ENCODE data around the gene FFAR3.

FFAR3 gene

GRCh38 chr19:35331551-35332214 lies 26.6 kb upstream of the FFAR3 start:
- DNase-seq = no peak

GRCh38 chr19:35332817-35333216 lies 25.4 kb upstream of the FFAR3 start:
- no peak for DNase-seq

GRCh38 chr19:35334144-35334753 lies 24.0 kb upstream of the FFAR3 start:
- DNase-seq = no peak

GRCh38 chr19:35336166-35336955 lies 21.9 kb upstream of the FFAR3 start:
- DNase-seq = no peak

- DNase-seq = no peak
These were observed 20.9 kb upstream of the FFAR3 start for GRCh38 chr19:35337097-35337983.

DNA sequence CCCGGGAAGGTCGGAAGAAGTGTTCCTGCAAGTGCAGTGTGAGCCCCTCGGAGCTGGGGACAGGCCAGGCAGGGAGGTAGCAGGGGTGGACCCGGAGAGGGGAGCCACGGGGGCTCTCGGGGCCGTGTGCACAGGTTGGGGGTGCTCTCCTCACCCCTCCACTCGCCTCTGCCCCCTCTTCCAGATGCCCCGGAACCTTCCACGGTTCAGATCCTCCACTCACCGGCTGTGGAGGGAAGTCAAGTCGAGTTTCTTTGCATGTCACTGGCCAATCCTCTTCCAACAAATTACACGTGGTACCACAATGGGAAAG lies 20.3 kb upstream of the FFAR3 start:
- DNase-seq = no peak

DNA sequence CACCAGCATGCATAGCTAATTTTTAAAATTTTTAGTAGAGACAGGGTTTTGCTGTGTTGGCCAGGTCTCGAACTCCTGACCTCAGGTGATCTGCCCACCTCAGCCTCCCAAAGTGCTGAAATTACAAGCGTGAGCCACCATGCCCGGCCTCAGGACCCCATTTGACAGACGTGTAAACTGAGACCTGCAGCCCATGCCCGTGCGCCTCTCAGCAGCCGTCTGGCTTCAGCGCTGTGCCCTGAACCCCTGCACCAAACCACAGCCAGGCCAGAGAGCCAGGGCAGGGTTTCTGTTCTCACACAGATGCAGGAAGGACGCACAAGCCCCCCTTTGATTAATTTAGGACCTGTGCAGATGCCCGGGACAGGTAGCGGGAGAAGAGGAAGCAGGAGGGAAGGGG lies 17.8 kb upstream of the FFAR3 start:
- no peak for DNase-seq

DNA sequence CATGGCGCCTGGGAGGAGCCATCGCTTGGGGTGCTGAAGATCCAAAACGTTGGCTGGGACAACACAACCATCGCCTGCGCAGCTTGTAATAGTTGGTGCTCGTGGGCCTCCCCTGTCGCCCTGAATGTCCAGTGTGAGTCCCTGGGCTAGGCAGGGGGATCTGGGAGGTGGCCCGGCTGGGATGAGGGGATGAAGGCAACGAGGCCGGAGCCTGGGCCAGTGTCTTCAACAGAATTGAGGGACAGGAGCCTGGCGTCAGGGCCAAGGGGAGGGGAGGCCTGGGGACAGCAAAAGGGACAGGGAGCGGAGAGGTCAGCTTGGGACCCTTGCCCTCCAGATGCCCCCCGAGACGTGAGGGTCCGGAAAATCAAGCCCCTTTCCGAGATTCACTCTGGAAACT lies 17.3 kb upstream of the FFAR3 start:
- no peak for DNase-seq

DNA sequence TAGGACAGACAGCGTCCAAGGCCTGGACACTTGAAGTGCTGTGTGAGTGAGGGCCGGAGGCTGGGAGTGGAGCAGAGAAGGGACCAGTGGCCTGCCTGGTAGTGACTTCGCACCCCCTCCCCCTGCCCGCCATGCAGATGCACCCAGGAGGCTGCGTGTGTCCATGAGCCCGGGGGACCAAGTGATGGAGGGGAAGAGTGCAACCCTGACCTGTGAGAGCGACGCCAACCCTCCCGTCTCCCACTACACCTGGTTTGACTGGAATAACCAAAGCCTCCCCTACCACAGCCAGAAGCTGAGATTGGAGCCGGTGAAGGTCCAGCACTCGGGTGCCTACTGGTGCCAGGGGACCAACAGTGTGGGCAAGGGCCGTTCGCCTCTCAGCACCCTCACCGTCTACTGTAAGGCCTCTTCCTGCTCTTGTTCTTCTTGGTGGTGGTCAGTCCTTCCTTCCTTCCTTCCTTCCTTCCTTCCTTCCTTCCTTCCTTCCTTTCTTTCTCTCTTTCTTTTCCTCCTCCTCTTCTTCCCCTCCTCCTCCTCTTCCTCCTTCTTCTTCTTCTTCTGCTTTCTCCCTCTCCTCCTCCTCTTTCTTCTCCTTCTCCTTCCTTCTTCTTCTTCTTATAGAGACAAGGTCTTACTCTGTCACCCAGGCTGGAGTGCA lies 16.6 kb upstream of the FFAR3 start:
- DNase-seq = no peak

DNA sequence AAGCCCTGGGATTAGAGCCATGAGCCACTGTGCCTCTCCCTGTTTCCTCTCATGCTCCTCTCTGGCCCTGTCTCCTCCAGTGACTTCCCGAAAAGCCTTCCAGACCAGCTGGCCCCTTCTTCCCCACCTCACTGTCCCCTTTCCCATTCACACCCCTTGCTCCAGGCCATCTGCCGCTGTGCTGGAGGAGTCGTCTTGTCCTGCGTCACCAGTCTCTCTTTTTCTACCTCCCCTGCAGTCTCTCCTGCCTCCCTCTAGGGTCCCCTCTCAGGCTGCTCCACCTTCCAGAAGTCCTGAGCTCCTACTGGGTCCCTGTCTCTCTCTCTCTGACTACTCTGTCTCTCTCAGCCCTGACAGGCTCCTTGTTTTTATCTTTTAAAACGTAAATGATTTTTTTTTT lies 15.8 kb upstream of the FFAR3 start:
- DNase-seq = no peak

- DNase-seq = no peak
These were observed 13.7 kb upstream of the FFAR3 start for GRCh38 chr19:35344511-35345031.

DNA sequence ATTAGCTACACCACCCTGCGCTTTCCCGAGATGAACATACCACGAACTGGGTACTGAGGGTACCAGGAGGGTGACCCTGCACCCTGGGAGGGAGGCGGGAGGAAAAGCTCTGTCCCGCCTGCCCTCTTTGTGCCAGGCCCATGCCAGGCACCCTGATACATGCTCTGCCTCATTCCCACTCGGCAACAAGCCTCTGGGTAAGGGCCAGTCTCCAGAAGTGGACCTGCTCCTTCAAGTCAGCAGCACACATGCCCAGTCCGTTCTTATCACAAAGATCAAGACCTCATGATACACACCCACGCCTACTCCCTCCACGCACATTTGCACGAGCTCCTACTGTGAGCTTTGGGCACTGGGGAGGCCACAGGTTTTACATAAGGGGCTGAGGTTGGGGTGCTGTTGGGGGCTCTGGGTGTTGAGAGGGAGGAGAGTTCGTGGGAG lies 12.6 kb upstream of the FFAR3 start:
- DNase-seq = no peak

GRCh38 chr19:35346193-35347052 lies 11.8 kb upstream of the FFAR3 start:
- DNase-seq = no peak

GRCh38 chr19:35347171-35347929 lies 10.9 kb upstream of the FFAR3 start, which contains the start of gene FFAR1:
TSS of gene FFAR1 (plus strand) at chr19:35347902. CDS start at chr19:35351552, 3,650 bp downstream.
- no peak for DNase-seq

- DNase-seq = no peak
These were observed 10.3 kb upstream of the FFAR3 start for GRCh38 chr19:35347930-35348298.

- DNase-seq = no peak
These were observed 9.2 kb upstream of the FFAR3 start for GRCh38 chr19:35348911-35349611.

GRCh38 chr19:35349614-35350521 lies 8.4 kb upstream of the FFAR3 start:
- no peak for DNase-seq

GRCh38 chr19:35350591-35350990 lies 7.7 kb upstream of the FFAR3 start:
- DNase-seq = no peak
